ENCODE measurements around the gene PIP5K1C. TPM values are rescaled to one million over a fixed set of nuclear protein-coding genes. Genes with fewer than 3 reads are reported as not detected.
A peak's percentile ranks its signal among the peaks of the same experiment; 100 is the strongest.

The PIP5K1C gene
- total RNA-seq, 2 experiments from 2014 or later, result 19.7 to 20.0 TPM

DNA sequence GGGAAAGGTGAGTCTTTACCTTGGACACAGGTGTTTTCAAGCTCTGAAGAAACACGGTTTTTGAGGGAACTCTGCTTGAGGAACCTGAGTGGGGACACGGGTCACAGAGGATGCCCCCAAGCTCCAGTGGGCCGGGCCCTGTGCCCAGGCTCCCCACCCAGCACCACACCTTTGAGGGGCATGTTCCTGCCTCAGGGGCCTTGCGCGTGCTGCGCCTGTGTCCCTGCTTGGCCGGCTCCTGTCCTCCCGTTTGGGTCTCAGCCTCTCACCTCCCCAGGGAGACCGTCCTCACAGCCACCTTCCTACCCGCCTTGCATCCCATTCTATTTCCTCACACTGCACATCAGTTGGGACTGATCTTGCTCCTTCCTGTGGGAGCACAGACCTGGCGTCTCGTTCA is 21.1 kb downstream of the PIP5K1C start:
- no peaks in the 10 kb centered on the region for H3K9me3 Mint-ChIP-seq (ENCODE audit: insufficient read depth)
- DNase-seq, result no peak
- POLR2A ChIA-PET, result no interaction called here
- CTCF ChIA-PET, result no interaction called here
- no peak for ATAC-seq
- H3K4me1 Mint-ChIP-seq (ENCODE audit: low read depth), result peaks cover 9% of the 10 kb centered on the region
- H3K4me3 Mint-ChIP-seq, result no peak overlapping the region
- H3K27ac Mint-ChIP-seq, result no peak overlapping the region
- H3K36me3 Mint-ChIP-seq (ENCODE audit: low read depth), result peaks cover 6% of the 10 kb centered on the region
- no peaks in the 10 kb centered on the region for H3K27me3 Mint-ChIP-seq (ENCODE audit: low read depth)

DNA sequence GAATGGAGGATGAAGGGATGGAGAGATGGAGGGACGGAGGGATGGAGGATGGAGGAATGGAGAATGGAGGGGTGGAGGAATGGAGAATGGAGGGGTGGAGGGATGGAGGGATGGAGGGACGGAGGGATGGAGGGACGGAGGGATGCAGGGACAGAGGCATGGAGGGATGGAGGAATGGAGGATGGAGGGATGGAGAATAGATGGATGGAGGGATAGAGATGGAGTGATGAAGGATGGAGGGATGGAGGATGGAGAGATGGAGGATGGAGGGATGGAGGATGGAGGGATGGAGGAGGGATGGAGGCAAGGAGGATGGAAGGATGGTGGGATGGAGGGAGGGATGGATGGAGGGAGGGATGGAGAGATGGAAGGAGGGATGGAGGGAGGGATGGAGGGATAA is 22.1 kb downstream of the PIP5K1C start:
- no peaks in the 10 kb centered on the region for H3K36me3 Mint-ChIP-seq (ENCODE audit: low read depth)
- H3K4me3 Mint-ChIP-seq, result no peak overlapping the region
- H3K4me1 Mint-ChIP-seq (ENCODE audit: low read depth), result peaks cover 9% of the 10 kb centered on the region
- ATAC-seq (no peak), DNase-seq (no peak)
- POLR2A ChIA-PET, result no interaction called here
- CTCF ChIA-PET, result no interaction called here
- no peaks in the 10 kb centered on the region for H3K27me3 Mint-ChIP-seq (ENCODE audit: low read depth)
- no peak overlapping the region for H3K27ac Mint-ChIP-seq
- H3K9me3 Mint-ChIP-seq (ENCODE audit: insufficient read depth), result no peaks in the 10 kb centered on the region

DNA sequence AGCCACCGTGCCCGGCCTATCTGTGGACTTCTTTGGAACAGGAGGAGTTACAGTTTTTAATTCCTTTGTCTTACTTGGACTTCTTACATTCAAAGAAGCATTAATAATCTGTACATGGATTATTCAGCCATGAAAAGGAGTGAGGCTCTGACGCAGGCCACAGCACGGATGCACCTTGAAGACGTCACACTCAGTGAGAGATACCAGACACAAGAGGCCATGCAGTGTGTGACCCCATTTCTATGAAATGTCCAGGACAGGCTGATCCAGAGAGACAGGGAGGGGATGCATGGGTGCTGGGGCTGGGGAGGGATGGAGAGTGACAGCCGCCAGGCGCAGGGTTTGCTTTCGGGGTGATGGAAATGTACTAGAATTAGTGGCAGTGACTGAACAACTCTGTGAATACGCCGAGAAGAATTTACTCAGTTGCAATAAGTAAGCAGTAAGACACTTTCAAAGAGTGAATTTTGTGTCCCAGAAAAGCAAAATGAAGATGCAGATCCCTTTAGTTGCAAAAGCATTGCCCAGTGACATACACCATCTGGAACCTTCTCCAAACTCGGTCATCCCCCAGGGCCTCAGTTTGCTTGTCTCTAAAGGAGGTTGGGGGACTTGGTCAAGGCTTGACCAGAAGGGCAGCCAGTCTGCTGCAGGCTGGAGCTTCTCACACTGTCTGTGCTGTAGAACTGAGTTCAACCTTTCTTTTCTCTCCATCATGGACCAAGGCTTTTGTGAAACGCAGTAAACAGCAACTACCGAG is 25.3 kb downstream of the PIP5K1C start:
- H3K9me3 Mint-ChIP-seq (ENCODE audit: insufficient read depth), result no peaks in the 10 kb centered on the region
- H3K36me3 Mint-ChIP-seq (ENCODE audit: low read depth), result no peaks in the 10 kb centered on the region
- no peak overlapping the region for H3K4me3 Mint-ChIP-seq
- no peaks in the 10 kb centered on the region for H3K27me3 Mint-ChIP-seq (ENCODE audit: low read depth)
- peaks cover 33% of the 10 kb centered on the region for H3K4me1 Mint-ChIP-seq (ENCODE audit: low read depth)
- no peak overlapping the region for H3K27ac Mint-ChIP-seq
- ATAC-seq (no peak), DNase-seq (no peak)
- CTCF ChIA-PET, result no interaction called here
- POLR2A ChIA-PET, result no interaction called here

DNA sequence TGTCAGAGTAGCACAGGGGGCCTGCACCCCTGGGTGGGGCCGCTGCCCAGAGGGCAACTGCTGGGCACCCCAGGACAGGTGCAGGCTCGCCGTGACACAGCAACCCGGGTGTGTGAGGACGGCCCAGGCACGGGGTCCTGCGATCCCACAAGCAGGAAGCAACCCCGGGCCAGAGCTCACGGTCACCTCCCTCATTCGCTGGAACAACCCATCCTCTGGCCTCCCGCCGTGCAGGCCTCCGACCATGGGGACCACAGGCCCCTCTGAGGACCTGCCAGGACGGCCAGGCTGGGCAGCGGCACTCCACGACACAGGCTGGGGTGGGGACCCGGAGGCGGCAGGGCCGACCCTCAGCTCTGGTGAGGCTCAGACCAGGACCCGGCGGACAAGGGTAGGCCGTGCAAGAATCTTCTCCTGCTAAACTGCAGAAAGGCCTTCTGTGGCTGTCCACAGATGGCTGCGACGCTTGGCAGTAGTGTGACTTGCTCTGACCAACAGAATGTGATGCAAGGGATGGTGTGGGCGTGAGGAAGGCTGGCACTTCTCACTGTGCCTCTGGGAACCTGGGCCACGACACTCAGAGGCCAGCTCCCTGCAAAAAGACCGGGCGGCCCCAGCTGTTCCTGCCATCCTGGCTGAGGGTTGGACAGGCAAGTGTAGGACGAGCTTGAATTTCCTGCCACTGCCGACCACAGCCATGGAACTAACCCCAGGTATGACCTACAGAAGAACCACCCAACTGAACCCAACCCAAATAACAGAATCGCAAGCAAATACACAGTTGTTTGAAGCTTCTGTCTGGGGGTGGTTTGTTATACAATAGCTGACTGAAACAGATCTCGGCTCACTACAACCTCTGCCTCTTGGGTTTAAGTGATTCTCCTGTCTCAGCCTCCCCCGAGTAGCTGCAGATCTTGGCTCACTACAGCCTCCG is 26.5 kb downstream of the PIP5K1C start:
- Mint-ChIP-seq H3K9me3 (ENCODE audit: insufficient read depth) (no peaks in the 10 kb centered on the region), H3K4me3 (no peak overlapping the region), H3K4me1 (ENCODE audit: low read depth) (peaks cover 38% of the 10 kb centered on the region), H3K27me3 (ENCODE audit: low read depth) (no peaks in the 10 kb centered on the region), H3K27ac (no peak overlapping the region), H3K36me3 (ENCODE audit: low read depth) (no peaks in the 10 kb centered on the region)
- ChIA-PET CTCF (interaction anchor here (0.5 kb wide), 1 partner anchor 69 kb away, joined by 3 read pairs; no protein-coding TSS in a partner anchor), POLR2A (no interaction called here)
- no peak for DNase-seq
- ATAC-seq, result no peak

DNA sequence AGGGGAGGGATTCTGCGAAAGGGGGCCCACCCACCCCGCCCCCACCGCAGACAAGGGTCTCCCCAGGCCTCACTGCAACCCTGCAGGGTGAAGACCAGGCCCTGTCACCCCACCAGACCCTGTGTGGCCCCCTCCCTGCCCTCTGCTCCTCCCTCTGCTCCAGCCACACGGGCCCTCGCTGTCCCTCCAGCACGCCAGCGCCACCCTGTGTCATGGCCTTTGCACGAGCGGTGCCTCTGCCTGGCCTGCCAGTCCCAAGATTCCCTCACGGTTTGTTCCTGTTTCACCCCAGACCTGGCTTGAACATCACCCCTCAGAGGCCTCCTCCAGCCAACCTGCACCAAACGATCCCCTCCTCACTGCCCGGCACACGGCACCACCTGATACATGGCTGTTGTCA is 27.3 kb downstream of the PIP5K1C start:
- ChIA-PET CTCF (interaction anchor here (0.5 to 1.2 kb wide), 2 partner anchors 28 to 70 kb away, joined by 3 to 5 read pairs; partner anchors contain the start of gene PIP5K1C), POLR2A (interaction anchor here (0.7 kb wide), 1 partner anchor 15 kb away, joined by 3 read pairs; no protein-coding TSS in a partner anchor)
- no peaks in the 10 kb centered on the region for H3K9me3 Mint-ChIP-seq (ENCODE audit: insufficient read depth)
- peaks cover 38% of the 10 kb centered on the region for H3K4me1 Mint-ChIP-seq (ENCODE audit: low read depth)
- no peaks in the 10 kb centered on the region for H3K27me3 Mint-ChIP-seq (ENCODE audit: low read depth)
- no peak overlapping the region for H3K4me3 Mint-ChIP-seq
- no peak for ATAC-seq
- no peak overlapping the region for H3K27ac Mint-ChIP-seq
- H3K36me3 Mint-ChIP-seq (ENCODE audit: low read depth), result no peaks in the 10 kb centered on the region
- DNase-seq, result no peak

DNA sequence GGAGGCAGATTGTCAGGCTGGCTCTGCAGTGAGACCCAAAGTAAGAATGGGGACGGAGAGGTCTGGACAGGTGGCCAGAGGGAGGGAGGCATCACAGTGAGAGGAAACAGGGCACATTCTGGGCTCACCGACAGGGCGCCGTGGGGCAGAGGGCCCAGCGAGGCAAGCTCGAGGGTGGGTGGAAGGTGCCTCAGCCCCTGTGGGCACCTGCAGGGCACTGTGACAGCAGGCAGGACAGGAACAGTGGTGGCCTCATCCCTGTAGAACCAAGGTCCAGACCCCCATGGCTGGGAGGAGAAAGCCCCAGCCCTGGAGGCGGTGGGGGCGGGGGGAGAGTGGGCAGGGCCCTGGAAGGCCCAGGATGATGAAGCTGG is 27.7 kb downstream of the PIP5K1C start:
- no peak for ATAC-seq
- no peak overlapping the region for H3K4me3 Mint-ChIP-seq

DNA sequence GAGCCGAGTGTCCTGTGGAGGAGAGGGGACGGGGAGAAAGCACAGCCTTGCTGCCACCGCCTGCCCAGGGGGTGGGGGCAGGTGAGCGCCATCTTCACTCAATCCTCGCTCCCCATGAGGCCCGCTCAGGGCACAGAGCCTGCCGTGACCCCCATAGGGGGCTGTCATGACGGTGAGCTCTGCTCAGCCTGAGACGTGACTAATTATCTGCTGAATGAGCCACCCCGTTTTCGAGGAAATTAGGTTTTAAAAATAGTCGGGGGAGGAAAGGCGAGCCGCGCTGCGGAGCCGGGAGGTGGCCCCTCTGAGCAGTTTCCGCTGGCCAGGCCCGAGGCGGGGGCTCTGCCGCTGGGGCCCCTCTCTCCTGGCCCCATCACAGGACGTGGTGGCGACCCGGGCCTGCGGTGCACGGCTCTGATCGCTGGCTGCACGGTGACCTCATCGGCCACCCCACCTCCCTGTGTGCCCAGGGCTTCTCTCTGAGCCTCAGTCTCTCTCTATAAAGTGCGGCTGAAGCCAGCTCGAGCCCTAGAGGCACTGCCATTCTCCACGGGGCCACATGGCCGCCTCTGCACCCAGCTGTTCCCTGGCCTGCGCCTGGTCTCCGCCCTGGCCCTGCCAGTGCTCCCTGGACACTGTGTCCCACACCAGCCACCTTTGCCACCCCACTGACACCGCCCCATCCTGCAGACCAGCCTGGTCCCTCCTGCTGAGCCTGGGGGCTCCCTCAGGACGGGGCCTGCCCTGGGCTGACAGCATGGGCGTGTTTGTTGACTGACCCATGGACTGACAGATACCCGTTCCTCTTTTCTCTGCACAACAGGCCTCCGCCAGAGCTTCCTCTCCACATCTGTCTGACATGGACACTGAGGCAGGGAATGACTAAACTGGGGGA is 28.3 kb downstream of the PIP5K1C start:
- Mint-ChIP-seq H3K4me3 (peak overlapping the region; percentile 36), H3K36me3 (ENCODE audit: low read depth) (no peaks in the 10 kb centered on the region), H3K27ac (peak overlapping the region; percentile 67), H3K4me1 (ENCODE audit: low read depth) (peaks cover 35% of the 10 kb centered on the region), H3K27me3 (ENCODE audit: low read depth) (no peaks in the 10 kb centered on the region), H3K9me3 (ENCODE audit: insufficient read depth) (no peaks in the 10 kb centered on the region)
- ChIA-PET CTCF (interaction anchor here (0.8 to 1.2 kb wide), 3 partner anchors 18 to 31 kb away, joined by 3 to 5 read pairs (median 4); partner anchors contain the start of gene PIP5K1C), POLR2A (no interaction called here)
- DNase-seq, result peak; percentile 54
- peak; percentile 37 for ATAC-seq

More for the DNA sequence above, 27.7 kb downstream of the PIP5K1C start:
- H3K27ac Mint-ChIP-seq, result peak overlapping the region; percentile 49
- no peaks in the 10 kb centered on the region for H3K27me3 Mint-ChIP-seq (ENCODE audit: low read depth)
- no peaks in the 10 kb centered on the region for H3K36me3 Mint-ChIP-seq (ENCODE audit: low read depth)
- CTCF ChIA-PET, result interaction anchor here (1.2 kb wide), 1 partner anchor 28 kb away, joined by 5 read pairs; the partner anchor contains the start of gene PIP5K1C
- POLR2A ChIA-PET, result interaction anchor here (0.7 kb wide), 1 partner anchor 15 kb away, joined by 3 read pairs; no protein-coding TSS in a partner anchor
- peaks cover 38% of the 10 kb centered on the region for H3K4me1 Mint-ChIP-seq (ENCODE audit: low read depth)
- no peaks in the 10 kb centered on the region for H3K9me3 Mint-ChIP-seq (ENCODE audit: insufficient read depth)
- no peak for DNase-seq

DNA sequence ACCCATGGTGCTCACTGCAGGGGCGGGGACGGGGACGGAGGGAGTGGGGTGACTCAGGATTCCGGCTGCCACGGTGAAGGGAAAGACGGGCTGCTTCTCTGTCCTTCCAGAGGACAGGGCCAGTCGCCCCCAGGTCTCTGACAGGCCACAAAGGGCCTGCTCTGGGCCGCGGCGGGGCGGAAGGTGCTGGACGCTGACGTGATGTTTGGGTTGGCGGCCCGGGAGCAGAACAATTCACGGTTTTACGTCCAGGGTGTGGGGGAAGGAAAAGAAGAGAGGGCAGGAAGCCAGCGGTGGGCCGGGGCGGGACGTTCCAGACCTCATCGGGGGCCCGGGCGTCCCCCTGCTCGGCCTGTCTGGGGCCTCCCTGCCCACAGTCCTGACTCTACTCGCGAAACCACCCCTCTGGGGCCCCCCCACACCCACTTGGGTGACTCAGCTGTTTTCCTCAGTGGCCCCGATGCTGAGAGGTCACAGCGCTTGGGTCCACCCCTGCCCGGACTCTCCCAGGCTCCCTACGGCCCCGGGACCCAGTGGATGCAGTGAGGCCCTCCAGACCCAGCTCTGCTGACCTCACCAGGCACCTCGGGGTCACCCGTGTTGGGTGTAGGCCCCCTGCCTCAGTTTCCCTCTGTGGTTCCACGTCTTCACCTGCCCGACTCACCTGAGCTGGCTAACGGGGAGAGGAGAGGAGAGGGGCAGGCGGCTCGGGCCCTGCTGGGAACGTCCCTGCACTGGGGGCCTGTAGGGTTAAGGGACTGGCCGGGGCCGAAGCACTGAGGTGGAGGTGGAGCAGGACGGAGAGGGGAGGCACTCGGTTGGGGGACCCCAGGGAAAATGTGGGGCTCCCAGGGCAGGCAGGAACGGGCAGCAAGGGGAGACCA is 29.2 kb downstream of the PIP5K1C start:
- H3K4me1 Mint-ChIP-seq (ENCODE audit: low read depth), result peaks cover 31% of the 10 kb centered on the region
- no peaks in the 10 kb centered on the region for H3K36me3 Mint-ChIP-seq (ENCODE audit: low read depth)
- H3K4me3 Mint-ChIP-seq, result peak overlapping the region; percentile 43
- peak; percentile 47 for ATAC-seq
- H3K27ac Mint-ChIP-seq, result peak overlapping the region; percentile 82
- H3K27me3 Mint-ChIP-seq (ENCODE audit: low read depth), result no peaks in the 10 kb centered on the region
- ChIA-PET POLR2A (interaction anchor here (0.8 kb wide), 1 partner anchor 20 kb away, joined by 3 read pairs; no protein-coding TSS in a partner anchor), CTCF (interaction anchor here (0.8 to 1.0 kb wide), 2 partner anchors 19 to 32 kb away, joined by 3 to 4 read pairs; no protein-coding TSS in a partner anchor)
- peak; percentile 56 for DNase-seq
- H3K9me3 Mint-ChIP-seq (ENCODE audit: insufficient read depth), result no peaks in the 10 kb centered on the region

DNA sequence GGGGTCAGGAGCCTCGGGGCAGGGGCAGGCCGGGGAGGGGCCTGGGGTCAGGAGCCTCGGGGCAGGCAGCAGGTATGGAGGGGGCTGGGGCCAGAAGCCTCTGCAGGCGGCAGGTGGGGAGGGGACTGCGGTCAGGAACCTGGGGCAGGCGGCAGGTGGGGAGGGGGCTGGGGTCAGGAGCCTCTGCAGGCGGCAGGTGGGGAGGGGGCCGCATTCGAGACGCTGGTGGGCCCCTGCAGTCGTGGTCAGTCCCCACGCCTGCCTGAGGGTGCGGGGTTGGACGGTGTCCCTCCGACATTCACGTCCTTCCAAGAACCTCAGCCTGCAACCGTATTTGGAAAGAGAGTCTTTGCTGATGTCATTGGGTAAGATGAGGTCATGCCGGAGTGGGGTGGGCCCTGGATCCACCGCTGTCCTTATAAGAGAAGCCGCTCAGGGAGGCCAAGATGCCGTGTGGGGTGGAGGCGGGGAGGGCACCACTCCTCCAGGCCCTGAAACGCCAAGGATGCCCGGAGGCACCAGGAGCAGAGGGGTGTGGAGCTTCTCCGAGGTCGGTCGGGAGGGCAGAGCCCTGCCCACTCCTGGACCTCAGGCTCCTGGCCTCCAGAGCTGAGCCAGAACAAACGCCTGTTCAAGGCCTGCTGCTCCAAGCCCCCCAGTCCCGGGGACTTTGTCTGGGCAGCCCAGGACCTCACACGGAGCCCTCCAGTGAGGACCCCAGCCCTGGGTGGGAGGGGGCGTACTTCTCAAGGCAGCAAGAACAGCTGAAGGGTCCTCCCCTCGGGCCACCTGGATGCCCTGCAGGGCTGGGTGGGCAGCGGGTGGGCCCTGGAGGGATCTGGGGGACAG is 30.1 kb downstream of the PIP5K1C start:
- no peak overlapping the region for H3K4me3 Mint-ChIP-seq
- DNase-seq, result no peak
- no peaks in the 10 kb centered on the region for H3K27me3 Mint-ChIP-seq (ENCODE audit: low read depth)
- POLR2A ChIA-PET, result interaction anchor here (0.8 kb wide), 1 partner anchor 21 kb away, joined by 3 read pairs; no protein-coding TSS in a partner anchor
- H3K36me3 Mint-ChIP-seq (ENCODE audit: low read depth), result no peaks in the 10 kb centered on the region
- H3K27ac Mint-ChIP-seq, result no peak overlapping the region
- ATAC-seq, result no peak
- H3K4me1 Mint-ChIP-seq (ENCODE audit: low read depth), result peaks cover 31% of the 10 kb centered on the region
- CTCF ChIA-PET, result no interaction called here
- no peaks in the 10 kb centered on the region for H3K9me3 Mint-ChIP-seq (ENCODE audit: insufficient read depth)

Measured in activated CD8-positive, alpha-beta T cell treated with anti-CD3 and anti-CD28 coated beads, Interleukin-2, amount 10 ng/mL, durations not matched to agents 7 days and 5 days (primary cell).